Cortex of kidney (tissue), 1 donor: Measurements from ENCODE around the gene STARD13.
"Not testable (repeated sequence)": the region's sequence is repeated elsewhere in the genome, so short reads cannot be mapped to it uniquely, and the experiment has no call there.

ENCODE experiments used
- DNase-seq: peaks from one replicate; lab custom pipeline; 2025; lab: John Stamatoyannopoulos, UW

STARD13 gene

DNA sequence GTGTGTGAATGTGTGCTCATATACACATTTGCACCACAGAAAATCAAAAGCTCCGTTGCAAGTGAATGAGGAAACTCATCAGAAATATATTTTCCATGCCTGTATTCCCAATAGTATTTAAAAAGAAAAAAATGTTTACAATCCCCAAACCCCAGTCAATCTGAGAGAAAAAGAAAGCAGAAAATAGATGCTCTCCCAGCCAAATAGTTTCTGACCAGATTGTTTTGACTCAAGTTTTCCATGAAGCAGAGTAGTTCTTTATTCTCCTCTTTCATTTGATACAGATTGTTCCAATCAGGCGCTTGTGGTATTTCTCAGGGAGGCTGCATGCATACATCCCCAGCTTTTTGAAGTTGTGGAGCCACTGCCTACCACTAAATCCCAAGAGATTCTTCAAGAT lies 110.6 kb downstream of the STARD13 start:
- no peak for DNase-seq

DNA sequence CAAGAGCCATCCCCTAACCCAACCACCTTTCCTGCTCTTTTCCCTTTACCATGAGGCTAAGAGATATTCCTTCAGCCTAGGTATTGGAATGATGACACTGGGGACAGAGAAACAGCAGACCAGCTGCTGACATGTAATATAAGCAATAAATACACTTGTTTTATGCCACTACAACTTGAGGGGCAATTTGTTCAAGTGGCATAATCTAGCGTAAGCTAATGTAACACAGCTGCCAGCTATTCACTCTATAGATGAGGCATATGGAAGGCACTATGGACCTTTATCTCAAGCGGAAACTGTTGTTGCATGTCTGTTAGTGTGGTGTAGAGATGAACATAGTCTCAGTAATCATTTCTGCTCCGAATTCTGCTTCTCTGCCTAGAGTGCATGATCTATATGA lies 111.1 kb downstream of the STARD13 start:
- no peak for DNase-seq

DNA sequence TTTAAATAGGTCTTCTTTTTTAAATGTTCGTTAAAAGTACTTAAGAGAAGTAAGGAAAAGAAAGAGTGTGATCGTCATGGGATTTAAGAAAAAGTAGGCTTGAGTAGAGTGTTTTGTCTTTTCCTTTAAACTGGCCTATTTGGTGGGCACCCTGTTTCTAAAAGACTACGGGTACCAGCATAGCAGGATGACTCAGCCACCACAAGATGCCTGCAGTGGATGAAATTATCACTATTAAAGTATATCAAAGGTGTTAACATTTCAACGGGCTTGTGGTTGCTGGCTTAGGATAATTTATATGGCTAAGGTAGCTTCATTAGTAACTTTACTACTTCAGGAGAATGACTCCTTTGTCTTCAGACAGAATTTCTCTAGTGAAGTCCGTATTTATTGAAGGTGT lies 112.6 kb downstream of the STARD13 start:
- DNase-seq = no peak

DNA sequence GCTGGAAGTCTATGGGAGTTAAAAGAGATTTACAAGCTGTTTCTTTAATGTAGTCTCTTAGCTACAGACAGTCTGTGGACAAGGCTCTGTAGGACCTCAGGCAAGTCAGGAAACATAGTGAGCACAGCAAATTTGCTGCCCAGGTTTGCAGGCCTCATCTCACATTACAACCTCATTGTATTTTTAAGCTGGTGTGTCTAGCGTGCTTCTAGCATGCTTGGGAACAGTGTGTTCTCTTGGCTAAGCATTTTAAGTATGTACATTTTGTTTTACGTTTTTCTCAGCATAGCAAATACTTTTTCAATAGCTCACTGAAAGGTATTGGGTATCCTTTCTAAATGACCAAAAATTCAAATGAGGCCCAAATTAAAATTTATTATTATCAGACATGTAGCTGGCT lies 113.2 kb downstream of the STARD13 start:
- no peak for DNase-seq

DNA sequence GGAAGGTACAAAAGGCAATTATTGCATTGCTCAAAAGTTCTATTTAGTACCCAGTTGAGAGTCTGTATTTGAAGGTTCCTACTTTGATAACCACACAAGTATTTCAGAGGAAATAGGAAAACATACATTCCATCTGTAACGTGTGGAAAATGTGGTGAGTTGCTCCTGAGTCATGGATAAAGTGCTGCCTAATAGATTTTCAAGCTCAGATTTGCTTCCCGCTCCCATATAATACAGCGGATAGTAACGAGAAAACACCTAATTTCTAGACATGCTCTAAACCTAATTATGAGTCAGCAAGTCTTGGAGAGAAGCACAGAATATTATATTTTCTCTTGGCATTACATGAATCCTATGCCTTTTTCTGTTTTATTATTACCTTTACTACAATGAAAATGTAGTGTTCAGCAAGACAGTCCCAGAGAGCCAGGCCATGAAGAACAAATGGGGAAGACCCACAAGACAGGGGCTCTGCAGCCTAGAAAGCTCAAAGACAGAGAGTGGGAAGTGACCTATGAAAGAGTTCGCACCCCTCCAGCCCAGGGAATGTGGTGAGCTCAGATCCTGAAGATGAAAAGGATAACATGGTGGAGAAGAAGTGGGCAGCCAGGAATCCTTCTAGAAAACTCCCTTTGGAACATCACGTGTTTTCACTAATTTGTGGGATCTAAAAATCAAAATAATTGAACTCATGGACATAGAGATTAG lies 116.1 kb downstream of the STARD13 start:
- no peak for DNase-seq

DNA sequence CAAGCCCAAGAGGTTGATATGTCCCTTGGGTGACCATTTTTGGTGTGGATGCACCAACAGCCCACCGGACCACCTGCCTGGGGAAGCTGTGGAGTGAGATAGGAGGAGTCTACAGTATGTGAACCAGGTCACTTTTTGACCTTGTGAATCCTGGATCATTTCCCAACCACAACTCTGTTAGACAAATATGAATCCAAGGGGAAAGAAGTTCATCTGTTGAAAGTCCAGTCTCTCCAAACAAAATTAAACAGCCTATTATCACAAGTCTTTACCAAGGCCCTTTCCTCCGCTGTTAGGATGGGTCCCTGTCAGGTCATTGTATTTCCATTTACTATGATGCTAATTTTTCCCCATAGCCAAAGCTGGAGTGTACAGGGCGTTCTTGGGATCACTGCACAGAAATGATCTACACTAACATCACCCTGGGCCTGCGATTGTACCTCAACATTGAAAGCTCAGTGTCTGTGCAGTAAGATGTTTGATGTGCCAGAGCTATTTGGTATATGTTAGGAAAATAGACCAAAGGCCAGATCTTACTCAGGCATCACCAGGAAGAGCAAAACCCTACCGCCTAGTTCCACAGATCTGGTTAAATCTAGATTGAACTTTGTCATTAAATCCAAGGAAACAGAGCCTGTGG lies 117.1 kb downstream of the STARD13 start:
- no peak for DNase-seq

DNA sequence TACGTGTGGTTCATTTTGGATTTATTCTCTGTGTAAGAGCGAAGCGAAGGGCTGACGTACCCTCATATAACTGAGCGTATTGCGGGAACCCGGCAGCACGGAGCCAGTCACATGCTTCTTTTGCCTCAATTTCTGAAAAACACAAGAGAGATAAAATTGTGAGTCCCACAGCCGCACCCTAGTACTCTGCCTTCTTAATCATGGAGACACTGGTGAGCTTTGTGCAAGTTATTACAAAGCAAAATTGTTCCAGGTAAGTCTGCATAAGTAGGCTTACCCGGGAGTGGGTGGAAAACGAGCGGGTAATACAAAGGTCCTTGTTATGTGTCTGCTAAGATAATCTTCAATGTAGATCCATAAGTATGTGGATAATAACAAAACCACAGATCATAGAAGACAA lies 118.1 kb downstream of the STARD13 start:
- no peak for DNase-seq

DNA sequence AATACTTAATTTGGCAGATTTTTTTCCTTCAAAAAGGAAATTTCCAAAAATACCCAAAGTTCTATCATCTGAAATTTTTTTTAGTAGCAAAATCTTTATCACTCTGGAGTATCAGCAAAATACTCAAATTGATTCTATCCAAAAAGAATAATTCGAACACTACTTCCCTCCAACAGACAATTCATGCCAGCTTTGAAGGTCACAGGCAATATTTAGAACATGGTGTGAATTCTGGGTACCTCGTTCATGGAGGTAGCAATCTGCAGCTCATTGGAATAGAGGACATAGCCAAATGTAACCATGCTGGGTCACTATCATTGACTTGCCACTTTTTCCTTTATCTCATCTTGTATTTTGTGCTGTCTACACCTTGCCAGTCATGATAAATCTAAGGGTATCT lies 119.8 kb downstream of the STARD13 start:
- no peak for DNase-seq

DNA sequence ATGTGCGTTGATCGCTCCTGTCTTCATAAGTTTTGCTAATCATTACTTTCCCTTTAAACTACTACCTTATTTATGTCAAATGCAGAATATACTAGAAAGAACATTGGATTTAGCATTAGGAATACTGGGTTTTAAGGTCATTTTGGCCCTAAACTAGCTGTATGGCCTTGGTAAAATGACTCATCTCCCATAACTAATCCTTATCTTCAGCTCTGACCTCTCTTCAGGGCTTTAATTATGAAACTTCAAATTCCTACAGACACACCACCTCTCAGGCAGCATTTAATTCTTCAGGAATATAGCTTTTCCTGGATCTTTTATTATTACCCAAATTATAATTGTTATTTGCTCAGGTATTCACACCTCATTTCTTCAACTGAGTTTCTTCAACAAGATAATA lies 121.2 kb downstream of the STARD13 start:
- DNase-seq = no peak

DNA sequence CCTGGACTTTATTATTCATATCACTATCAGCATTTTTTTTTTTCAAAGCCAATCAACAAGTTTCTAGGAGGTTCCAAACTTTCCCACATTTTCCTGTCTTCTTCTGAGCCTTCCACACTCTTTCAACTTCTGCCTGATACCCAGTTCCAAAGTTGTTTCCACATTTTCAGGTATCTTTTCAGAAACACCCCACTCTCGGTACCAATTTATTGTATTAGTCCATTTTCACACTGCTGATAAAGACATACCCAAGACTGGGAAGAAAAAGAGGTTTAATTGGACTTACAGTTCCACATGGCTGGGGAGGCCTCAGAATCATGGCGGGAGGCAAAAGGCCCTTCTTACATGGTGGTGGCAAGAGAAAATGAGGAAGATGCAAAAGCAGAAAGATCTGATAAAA lies 122.8 kb downstream of the STARD13 start:
- DNase-seq = not testable (repeated sequence)

DNA sequence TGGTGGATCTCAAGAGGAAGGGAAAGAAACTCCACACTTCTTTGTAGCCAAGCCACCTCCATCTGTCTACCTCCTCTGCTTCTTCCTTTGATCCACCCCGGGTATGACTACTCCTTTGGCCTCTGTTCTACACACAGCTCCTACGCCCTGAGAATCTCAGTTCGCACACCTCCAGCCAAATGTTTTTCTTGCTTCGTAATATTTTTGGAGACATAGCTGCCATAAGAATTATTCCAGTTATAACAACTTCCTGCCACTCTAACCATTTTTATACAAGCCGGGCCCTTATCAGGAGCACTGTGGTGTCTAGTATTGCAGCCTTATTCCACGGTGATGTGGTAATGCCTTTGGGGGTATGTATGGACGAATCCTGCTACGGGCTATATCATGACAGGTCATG lies 126.7 kb downstream of the STARD13 start:
- no peak for DNase-seq

DNA sequence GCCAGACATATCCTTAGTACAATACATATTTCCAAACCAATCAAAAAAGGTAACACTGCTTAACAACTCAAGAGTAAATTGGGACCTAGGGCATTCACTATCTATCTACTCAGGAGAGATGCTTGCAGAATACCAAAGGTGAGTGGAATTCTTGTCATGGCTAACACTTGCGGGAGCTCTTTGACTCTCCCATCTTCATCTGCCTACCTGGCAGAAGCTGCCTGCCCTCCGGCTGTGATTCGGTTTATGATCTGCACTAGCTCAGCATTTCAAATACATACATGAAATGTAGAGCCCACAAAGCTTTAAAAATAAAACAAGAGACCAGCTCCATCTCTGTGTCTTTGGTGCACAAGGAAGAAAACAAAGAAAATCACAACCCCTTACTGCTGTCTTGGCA lies 127.3 kb downstream of the STARD13 start:
- no peak for DNase-seq

DNA sequence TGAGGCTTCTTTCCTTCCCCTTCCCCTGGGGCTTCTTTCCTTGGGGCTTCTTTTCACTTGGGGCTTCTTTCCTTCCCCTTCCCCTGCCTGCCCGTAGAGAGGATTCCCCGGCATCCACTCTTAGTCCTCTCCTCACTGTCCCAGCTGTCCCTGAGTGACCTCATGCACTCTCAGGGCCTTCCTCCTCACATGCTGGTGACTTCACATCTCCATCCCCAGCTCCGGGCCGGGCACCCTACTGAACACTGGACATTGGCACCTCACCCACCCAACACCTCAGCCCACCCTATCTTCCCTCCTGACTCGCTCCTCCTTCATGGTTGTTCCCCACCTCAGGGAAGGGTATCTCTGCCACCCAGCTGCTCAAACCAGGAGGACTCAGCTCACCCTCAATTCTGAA lies 130.6 kb downstream of the STARD13 start:
- no peak for DNase-seq

DNA sequence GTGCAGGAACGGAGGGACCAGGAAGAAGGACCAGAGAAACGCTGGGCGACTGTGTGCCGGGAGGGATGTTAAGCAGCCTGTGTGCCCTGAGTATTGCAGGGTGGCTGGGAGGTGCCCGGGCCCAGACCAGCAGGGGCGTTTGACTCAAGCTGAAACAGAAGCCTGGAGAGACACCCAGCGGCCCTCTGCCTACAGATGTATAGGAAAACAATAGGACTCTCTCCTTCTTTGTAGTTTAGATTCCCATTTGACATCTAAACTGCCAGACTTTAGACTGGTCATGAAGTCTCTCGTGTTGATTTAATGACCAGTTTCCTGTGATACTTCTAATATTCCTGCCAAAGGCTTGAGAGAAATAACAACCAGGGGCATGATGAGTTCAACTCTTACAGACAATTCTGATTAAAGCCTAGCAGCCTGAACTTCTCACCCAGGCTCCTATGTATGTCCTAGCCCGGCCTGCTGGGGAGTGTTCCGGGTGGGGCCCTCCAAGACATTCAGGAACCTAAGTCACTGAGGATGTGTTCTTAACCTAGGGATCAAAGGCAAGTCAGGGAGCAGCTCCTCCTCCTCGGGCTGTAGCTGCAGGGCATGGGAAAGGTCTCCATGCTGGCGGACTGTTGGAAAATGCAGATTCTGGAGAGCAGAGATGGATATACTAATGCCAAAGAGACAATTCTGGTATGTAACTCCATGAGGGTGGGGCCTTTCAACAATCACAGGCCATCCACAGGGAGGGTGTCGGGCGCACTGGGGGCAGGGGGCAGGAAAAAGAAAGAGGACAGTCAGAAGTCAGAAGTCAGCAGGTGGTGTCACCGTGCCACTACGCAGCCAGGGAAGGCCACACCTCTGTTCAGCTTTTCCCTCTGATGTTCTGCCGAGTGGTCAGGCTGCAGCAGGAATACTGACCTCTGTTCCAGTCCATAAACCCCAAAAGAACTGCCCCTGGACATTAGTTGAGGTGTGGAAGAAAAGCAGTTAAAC lies 131.8 kb downstream of the STARD13 start:
- DNase-seq = no peak

DNA sequence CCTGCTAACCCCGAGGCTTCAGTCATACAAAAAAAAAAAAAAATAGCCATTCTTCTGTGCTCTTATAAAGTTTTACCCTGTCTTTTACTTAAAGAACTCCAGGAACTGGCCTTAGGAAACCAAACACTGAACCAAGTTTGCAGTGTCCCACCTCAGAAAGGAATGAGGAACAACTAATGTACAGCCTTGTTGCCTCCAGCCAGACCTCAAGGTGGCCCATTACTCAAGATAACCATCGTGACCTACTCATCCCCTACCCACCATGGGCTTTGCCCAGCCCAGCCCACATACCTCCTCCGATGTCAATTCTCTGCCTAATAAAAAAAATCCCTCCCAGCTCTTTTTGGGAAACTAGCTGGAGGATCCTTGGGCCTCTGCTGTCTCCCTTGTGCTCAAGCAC lies 133.2 kb downstream of the STARD13 start:
- no peak for DNase-seq

DNA sequence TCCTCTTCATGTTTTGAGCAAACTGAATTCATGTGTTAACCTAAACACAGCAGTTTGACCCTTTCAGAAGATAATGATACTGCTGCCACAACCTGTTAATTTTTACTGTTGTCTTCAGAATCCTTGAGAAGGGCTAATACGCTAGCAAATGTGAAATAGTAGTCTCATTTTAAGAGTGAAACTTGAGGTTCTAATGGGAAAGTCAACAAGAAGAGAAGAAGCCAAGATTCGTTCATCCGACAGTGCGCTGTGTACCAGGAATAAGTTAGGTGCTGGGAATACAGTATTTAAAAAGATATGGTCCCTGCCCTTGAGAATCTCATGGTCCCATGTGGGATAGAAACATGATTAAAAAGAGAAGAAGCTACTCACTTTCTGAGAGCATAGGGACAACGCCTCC lies 134.9 kb downstream of the STARD13 start:
- no peak for DNase-seq

DNA sequence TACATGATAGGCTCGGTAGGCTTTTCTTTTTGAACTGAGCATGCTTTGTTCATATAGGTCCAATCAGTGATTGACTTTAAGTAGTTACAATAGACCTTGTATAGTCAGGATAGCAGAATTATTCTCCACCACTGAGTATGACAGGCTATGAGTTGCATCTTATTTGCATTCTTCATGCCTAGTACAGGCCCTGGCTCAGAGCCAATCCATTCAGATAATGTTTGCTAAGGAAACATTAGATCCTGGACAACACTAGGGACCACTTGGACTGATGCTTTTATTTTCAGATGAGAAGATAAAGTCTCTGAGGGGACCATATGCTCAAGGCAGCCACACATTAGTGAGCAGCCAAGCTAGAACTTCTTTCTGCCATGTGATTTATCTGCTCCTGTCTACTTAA lies 135.4 kb downstream of the STARD13 start:
- no peak for DNase-seq

DNA sequence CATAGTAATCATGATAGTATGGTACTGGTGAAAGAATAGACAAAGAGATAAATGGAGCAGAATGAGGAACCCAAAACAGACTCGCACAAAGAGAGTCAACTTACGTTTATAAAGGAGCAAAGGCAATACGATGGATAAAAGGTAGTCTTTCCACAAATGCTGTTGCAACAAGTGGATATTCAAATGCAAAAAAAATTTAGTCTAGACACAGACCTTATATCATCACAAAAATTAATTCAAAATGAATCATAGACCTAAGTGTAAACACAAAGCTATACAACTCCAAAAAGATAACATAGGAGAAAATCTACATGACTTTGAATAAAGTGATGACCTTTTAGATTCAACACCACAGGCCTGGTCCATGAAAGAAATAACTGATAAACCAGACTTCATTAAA lies 137.7 kb downstream of the STARD13 start:
- DNase-seq = no peak

DNA sequence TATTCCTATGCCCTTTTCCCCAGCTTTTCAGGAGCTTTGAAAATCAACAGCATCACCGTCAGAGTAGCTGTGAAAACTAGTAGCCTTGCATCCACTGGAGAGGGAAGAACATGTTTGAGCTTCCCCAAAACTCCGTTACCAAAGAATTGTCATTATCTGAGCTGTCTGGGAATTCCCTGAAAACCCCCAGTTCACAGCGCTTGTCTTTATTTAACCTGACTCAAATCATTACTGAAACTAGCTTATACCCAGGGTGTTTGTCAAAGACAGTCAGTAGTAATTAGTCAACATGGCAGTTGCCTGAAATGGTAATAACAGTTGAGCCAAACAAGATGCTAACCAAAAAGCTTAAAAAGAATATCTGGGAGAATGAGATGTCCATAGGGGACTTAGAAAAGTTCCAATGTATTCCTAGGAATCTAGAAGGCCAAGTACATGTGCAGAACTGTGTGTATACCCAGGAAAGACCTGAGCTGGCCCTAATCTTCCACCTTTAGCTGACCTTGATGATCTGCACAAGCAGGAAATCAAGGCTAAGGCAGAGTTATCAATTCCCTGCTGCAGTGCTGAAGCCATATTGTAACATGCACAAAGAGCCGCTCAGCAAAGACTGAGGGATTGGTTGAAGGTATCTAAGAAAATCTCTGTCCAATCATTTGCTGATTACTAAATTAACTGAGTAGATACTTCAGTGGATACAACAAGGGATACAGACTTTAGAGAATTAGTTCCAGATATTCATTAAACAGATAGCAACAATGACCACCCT lies 138.5 kb downstream of the STARD13 start:
- DNase-seq = no peak

DNA sequence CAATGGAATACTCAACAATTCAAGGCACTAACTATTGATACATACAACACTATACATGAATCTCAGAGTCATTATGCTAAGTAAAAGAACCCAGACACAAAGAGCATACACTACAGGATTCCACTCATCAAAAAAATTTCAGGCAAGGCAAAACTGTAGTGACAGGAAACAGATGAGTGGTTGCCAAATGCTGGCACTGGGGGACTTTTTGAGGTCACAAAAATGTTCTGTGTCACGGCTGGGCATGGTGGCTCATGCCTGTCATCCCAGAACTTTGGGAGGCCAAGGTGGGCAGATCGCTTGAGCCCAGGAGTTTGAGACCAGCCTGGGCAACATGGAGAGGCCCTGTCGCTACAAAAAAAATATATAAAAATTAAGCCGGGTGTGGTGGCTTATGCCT lies 139.9 kb downstream of the STARD13 start:
- DNase-seq = no peak

DNA sequence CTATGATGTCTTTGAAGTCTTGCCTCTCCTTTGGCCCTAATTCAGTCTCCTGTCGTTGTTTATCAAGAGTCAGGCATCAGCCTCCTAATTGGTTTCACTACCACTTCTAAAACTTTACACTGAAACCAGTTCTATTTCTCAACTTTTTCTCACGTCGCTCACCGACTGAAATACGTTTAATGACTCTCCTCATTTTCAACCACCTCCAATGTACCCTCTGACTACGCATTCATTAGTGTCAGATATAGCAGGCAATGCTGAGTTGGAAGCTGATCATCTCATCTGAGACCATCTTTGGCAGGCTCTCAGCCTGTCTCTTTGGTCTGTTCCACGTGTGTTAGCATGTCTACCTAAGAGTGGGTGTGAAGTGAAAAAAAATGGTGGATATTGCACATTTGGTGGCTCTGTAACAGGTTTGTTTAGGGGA lies 141.2 kb downstream of the STARD13 start:
- DNase-seq = no peak
